GM23248 (cell line): Measurements from ENCODE around the gene EXOC3L1. TPM values are rescaled to one million over a fixed set of nuclear protein-coding genes. Genes with fewer than 3 reads are reported as not detected.
A peak's percentile ranks its signal among the peaks of the same experiment; 100 is the strongest.

Experiments used
- DNase-seq: peaks from one replicate; pipeline ENCODE4 v3.0.0-alpha.2; 2015
- H2AFZ ChIP-seq: fragments of 200-600 bp; sonication (generic); 2 replicates; pipeline ENCODE4 v1.6.1; 2016; ENCODE audit warnings: antibody characterized with exemption
- H3F3A ChIP-seq: fragments of 200-600 bp; sonication (generic); 2 replicates; pipeline ENCODE4 v1.6.1; 2016; ENCODE audit warnings: mild to moderate bottlenecking, antibody characterized with exemption, mixed run types; ENCODE audit not compliant: insufficient read depth
- H3K27ac ChIP-seq: fragments of 200-600 bp; sonication (generic); 2 replicates; pipeline ENCODE4 v1.5.1; 2016; ENCODE audit warnings: mild to moderate bottlenecking
- H3K27me3 ChIP-seq: fragments of 200-600 bp; sonication (generic); replicated peaks from 2 replicates; pipeline ENCODE4 v1.6.1; 2016; ENCODE audit warnings: mild to moderate bottlenecking; ENCODE audit not compliant: insufficient read depth
- H3K36me3 ChIP-seq: fragments of 200-600 bp; sonication (generic); 2 replicates; pipeline ENCODE4 v1.6.1; 2016; ENCODE audit warnings: low read depth, mild to moderate bottlenecking
- H3K4me1 ChIP-seq: fragments of 200-600 bp; sonication (generic); 2 replicates; pipeline ENCODE4 v1.6.1; 2016; ENCODE audit warnings: mild to moderate bottlenecking; ENCODE audit not compliant: insufficient read depth
- H3K4me2 ChIP-seq: fragments of 200-600 bp; sonication (generic); one replicate; pipeline ENCODE4 v1.6.1; 2016; ENCODE audit warnings: mild to moderate bottlenecking; ENCODE audit not compliant: unreplicated experiment
- H3K4me3 ChIP-seq: fragments of 200-600 bp; sonication (generic); 2 replicates; pipeline ENCODE4 v1.5.1; 2016; ENCODE audit warnings: mild to moderate bottlenecking
- H3K79me2 ChIP-seq: fragments of 200-600 bp; sonication (generic); 2 replicates; pipeline ENCODE4 v1.6.1; 2016; ENCODE audit warnings: mild to moderate bottlenecking; ENCODE audit not compliant: insufficient read depth
- H3K9ac ChIP-seq: fragments of 200-600 bp; sonication (generic); 2 replicates; pipeline ENCODE4 v1.6.1; 2016; ENCODE audit warnings: mild to moderate bottlenecking
- H3K9me2 ChIP-seq: fragments of 200-600 bp; sonication (generic); 2 replicates; pipeline ENCODE4 v1.6.1; 2016; ENCODE audit warnings: mixed run types, mild to moderate bottlenecking, moderate library complexity; ENCODE audit not compliant: insufficient read depth
- H3K9me3 ChIP-seq: fragments of 200-600 bp; sonication (generic); one replicate; pipeline ENCODE4 v1.6.1; 2017; ENCODE audit warnings: low read depth
- H4K20me1 ChIP-seq: fragments of 200-600 bp; sonication (generic); 2 replicates; pipeline ENCODE4 v1.6.0; 2016; ENCODE audit not compliant: insufficient read depth
- EZH2 ChIP-seq: fragments of 200-600 bp; sonication (generic); IDR thresholded peaks from 2 replicates; pipeline ENCODE4 v1.6.1; 2018; ENCODE audit warnings: antibody characterized with exemption, mild to moderate bottlenecking; ENCODE audit not compliant: insufficient read depth, poor library complexity, severe bottlenecking
- EZH2phosphoT487 ChIP-seq: fragments of 200-600 bp; sonication (generic); IDR thresholded peaks from 2 replicates; pipeline ENCODE4 v1.6.1; 2018; ENCODE audit warnings: antibody characterized with exemption, moderate library complexity, mild to moderate bottlenecking, low read depth; ENCODE audit not compliant: insufficient read depth
- WGBS, 2 experiments: methylation state at CpG; one replicate each; pipeline ENCODE4 v1.1.6; 2015 to 2017; ENCODE audit warnings: low lambda C conversion rate in 2 of 2, low coverage in 1 of 2; ENCODE audit errors: missing lambda C conversion rate in 2 of 2; 5-methylcytosine and 5-hydroxymethylcytosine counted together
- in situ Hi-C: fragments of 300-500 bp; cut with MboI; formaldehyde crosslinking; loops from 2 replicates; pipeline ENCODE4 v1.15.0; 2020
- polyA plus RNA-seq: library from polyadenylated mRNA; unstranded; fragments of >200 nt; fragmentation: Nextera tagmentation; extraction: Ambion mirVana; gene quantifications from 2 replicates; pipeline ENCODE4 v1.2.1, GENCODE V29; 2016
- total RNA-seq: library from RNA; depleted of rRNA; stranded (reverse); fragments of >200 nt; shearing (Covaris generic); gene quantifications from 2 replicates; pipeline ENCODE4 v1.2.3, GENCODE V29; 2014

EXOC3L1 gene
- total and polyA plus RNA-seq, 2 experiments from 2014 or later = 0.28 TPM; not detected in 1

GRCh38 chr16:67223992-67224391 lies 34.1 kb upstream of the EXOC3L1 start:
- Histone ChIP-seq H3K4me2 (no peak overlapping the region), H3K27ac (no peak overlapping the region), H3K36me3 (peaks cover 5% of the 10 kb centered on the region; the same call in 1 of the 2 replicates), H3K9ac (no peak overlapping the region), H3K4me3 (no peak overlapping the region), H3K79me2 (peaks cover 36% of the 10 kb centered on the region), H2AFZ (no peak overlapping the region), H3K9me2 (no peaks in the 10 kb centered on the region), H3K4me1 (peaks cover 14% of the 10 kb centered on the region), H3K27me3 (no peaks in the 10 kb centered on the region), H3F3A (no peaks in the 10 kb centered on the region), H4K20me1 (no peaks in the 10 kb centered on the region), H3K9me3 (no peaks in the 10 kb centered on the region)
- no peak for DNase-seq
- 30 to 41% methylated on average over 3 of the region's 3 CpGs for WGBS, 2 experiments
- in situ Hi-C loops = no loop called here
- TF ChIP-seq EZH2phosphoT487 (no peak), EZH2 (no peak)

DNA sequence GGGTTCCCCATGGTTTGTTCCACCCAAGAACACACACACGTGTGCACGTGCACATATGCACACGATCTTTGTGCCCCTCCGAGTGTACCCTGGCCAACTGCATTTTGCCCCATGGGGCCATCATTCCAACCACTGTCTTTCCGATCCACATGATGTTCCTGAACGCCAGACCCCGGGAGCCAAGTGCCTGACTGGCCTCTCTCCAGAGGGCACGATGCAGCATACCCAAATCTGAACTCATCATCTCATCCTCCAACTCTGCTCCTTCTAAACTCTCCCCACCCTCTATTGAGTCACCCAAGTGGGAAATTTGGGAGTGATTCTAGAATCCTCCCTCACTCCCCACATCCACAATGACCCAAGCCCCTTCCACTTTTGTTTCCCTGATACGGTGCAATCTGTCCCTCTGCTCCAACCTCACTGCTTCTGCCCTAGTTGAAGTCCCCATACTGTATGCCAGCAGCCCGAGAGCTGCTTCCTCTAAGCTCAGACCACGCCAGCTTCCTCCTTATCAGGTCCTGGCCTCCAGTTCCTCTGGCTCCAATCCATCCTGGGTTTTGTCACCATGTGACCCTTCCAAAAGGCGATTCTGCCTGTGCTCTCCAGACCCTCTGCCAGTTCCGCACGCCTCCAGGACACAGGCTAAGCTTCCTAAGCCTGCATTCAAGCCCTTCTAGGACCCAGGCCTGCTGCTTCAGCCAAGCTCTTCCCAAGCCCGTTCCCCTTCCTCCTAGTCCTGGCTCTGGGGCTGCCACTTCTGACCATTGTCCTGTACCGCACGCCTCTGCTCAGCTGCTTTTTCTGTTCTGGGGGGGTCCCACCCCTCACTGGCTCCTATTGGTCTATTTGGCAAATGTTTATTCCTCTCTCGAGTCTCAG lies 26.9 kb upstream of the EXOC3L1 start:
- Histone ChIP-seq H3F3A (no peaks in the 10 kb centered on the region), H3K9me2 (no peaks in the 10 kb centered on the region), H3K4me3 (no peak overlapping the region), H2AFZ (no peak overlapping the region), H3K9ac (no peak overlapping the region), H4K20me1 (no peaks in the 10 kb centered on the region), H3K9me3 (no peaks in the 10 kb centered on the region), H3K4me2 (no peak overlapping the region), H3K4me1 (no peaks in the 10 kb centered on the region), H3K27ac (no peak overlapping the region), H3K36me3 (no peaks in the 10 kb centered on the region), H3K27me3 (no peaks in the 10 kb centered on the region), H3K79me2 (no peaks in the 10 kb centered on the region)
- WGBS, 2 experiments = 86 to 89% methylated on average over 18 of the region's 18 CpGs
- TF ChIP-seq EZH2phosphoT487 (no peak), EZH2 (no peak)
- in situ Hi-C loops = no loop called here
- DNase-seq = peak; percentile 22

DNA sequence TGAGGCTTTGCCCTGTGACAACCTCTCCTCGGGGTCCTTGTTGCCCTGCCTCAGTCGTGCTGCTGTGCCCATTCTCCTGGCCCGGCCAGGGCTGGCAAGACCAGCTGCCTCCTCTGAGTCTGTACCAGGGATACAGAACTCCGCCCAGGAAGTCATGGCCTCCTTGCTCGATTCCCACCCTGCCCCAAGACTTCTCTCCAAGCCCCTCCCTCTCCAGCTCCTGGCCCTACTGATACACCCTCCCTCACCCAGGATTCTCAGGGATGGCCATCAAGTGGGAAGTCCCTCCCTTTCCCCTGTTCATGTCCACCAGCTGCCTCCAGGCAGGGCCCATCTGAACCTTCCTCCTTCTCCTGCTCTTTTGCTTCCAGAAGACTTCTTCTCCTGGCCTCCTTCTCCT lies 25.8 kb upstream of the EXOC3L1 start:
- no peak overlapping the region for H2AFZ ChIP-seq
- no peak overlapping the region for H3K4me3 ChIP-seq
- H3K27ac ChIP-seq = no peak overlapping the region
- no peak overlapping the region for H3K4me2 ChIP-seq
- no peaks in the 10 kb centered on the region for H3K9me3 ChIP-seq
- in situ Hi-C loops = no loop called here
- H3K27me3 ChIP-seq = no peaks in the 10 kb centered on the region
- H3K79me2 ChIP-seq = no peaks in the 10 kb centered on the region
- WGBS, 2 experiments = 69 to 71% methylated on average over 4 to 5 of the region's 5 CpGs
- no peaks in the 10 kb centered on the region for H3K36me3 ChIP-seq
- TF ChIP-seq EZH2phosphoT487 (no peak), EZH2 (no peak)
- DNase-seq = no peak
- H3K9me2 ChIP-seq = no peaks in the 10 kb centered on the region
- no peaks in the 10 kb centered on the region for H3F3A ChIP-seq
- no peaks in the 10 kb centered on the region for H3K4me1 ChIP-seq
- H3K9ac ChIP-seq = no peak overlapping the region
- H4K20me1 ChIP-seq = no peaks in the 10 kb centered on the region

DNA sequence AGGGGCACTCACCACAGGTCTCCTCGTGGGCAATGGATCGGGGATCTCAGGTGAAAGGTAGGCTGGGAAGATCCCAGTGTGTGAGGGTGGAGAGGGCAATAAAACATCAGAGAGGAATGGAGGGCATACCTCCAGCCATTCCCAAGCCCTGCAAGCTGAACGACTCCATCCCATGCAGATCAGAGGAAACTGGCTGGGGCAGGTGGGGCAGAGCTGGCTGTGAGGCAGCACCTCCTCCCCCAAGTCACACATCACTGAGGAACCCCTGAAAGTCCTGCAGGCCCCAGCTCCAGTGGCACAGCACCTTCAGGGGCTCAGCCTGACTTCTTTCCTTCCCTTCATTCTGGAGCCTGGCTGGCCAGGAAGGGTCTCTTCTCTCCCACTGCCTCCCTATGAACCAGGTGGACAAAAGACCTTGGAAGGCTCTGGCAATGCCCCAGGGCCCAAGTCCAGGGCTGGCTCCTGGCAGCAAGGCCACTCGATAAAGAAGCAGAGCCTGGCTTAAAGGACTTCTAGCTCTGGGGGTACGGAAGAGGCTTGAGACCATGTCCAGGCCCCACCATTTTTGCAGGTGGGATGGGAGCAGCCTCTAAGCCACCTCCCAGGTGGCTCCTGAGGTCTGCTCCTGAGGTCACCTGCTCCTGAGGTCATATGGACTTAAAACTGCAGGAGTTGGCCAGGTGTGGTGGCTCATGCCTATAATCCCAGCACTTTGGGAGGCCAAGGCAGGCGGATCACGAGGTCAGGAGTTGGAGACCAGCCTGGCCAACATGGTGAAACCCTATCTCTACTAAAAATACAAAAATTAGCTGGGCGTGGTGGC lies 23.5 kb upstream of the EXOC3L1 start:
- WGBS, 2 experiments = 82 to 83% methylated on average over 8 of the region's 8 CpGs
- no peak overlapping the region for H3K4me2 ChIP-seq
- H3K9me3 ChIP-seq = no peaks in the 10 kb centered on the region
- no peaks in the 10 kb centered on the region for H3F3A ChIP-seq
- in situ Hi-C loops = no loop called here
- no peaks in the 10 kb centered on the region for H4K20me1 ChIP-seq
- no peak for DNase-seq
- TF ChIP-seq EZH2 (no peak), EZH2phosphoT487 (no peak)
- H2AFZ ChIP-seq = no peak overlapping the region
- H3K4me3 ChIP-seq = no peak overlapping the region
- H3K27me3 ChIP-seq = no peaks in the 10 kb centered on the region
- H3K9ac ChIP-seq = no peak overlapping the region
- no peaks in the 10 kb centered on the region for H3K36me3 ChIP-seq
- no peaks in the 10 kb centered on the region for H3K9me2 ChIP-seq
- no peaks in the 10 kb centered on the region for H3K4me1 ChIP-seq
- H3K27ac ChIP-seq = no peak overlapping the region
- no peaks in the 10 kb centered on the region for H3K79me2 ChIP-seq
